SW 1271 (cell line): Measurements from ENCODE around the gene SYNDIG1.

Source experiments
- DNase-seq, 2 experiments: peaks; one replicate each; lab custom pipeline; 2025; lab: John Stamatoyannopoulos, UW

SYNDIG1 gene

DNA sequence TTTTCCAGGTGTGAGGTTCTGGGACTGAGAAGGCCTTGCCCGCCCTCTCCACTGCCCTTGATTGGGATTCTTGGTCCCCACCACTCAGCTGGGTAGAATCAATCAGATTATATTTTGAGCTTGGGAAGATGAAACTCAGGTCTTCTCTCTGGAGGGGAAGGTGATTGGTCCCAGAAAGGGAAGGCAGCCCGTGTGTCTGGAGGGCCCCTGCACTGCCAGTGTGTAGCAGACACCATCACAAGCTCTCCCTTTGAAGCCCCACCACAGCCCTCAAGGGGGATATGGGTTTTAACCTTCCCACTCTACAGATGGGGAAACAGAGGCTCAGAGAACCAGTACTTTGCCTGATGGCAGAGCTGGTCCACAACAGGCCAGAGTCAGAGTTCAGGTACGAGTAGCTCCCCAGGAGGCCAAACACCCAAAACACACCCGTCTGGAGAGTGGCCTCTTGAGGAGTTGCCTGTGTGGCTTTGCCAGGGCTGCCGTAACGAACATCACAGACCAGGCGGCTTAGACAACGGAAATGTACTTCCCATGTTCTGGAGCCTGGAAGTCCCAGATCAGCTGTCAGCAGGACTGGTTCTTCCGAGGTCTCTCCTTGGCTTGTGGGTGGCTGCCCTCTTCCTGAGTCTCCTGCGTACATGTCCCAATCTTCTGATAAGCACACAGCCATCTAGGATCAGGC is 205.6 kb downstream of the SYNDIG1 start:
- no peak for DNase-seq

- DNase-seq, result no peak
These were observed 206.4 kb downstream of the SYNDIG1 start for GRCh38 chr20:24675651-24676352.

DNA sequence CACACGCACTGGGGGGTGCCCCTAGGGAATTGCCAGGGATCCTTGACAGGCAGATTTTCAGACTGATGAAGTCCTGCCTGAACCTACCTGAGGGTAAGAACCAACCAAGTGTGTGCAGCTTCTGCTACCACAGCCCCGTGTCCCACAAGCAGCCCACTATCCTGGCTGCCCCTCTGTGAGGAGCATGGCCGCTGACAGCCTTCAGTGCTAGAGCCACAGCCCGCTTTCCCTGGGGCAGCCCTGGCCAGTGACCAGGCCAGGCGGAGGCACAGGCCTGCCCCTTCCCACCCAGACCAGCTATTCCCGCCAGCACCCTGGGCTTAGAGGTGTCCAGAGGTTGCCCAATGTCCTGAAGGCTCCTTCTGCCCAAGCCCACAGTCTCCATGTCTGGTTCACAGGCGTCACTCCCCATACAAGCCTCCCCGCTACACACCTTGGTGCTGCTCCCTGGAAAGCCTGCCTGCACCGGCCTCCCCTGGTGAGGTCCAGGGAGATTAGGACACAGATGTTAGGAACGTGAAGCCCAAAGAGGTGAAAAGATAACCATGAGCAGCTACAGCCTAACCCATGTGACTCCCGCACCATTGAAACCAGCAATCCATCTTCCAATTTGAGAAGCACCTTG is 207.0 kb downstream of the SYNDIG1 start:
- DNase-seq, result no peak

DNA sequence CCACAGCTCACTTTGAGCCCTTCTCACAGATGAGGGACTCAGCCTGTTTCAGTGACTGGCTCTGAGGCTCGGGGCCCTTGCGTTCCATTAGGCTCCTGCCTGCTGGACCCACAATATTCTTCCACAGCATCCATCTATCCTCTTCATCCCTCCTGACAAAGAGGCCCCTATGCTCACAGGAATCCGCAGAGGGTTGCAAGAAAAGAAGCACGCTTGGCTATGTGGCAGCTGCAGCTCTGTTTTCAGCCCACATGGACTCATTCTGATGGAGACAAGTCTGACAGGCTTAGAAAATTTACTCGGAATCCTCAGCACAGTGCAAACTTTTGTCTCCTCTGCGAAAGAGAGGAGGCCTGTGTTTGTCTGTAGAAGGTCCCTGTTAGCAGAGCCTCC is 207.5 kb downstream of the SYNDIG1 start:
- DNase-seq, result no peak

GRCh38 chr20:24677626-24678315 is 208.3 kb downstream of the SYNDIG1 start:
- no peak for DNase-seq

DNA sequence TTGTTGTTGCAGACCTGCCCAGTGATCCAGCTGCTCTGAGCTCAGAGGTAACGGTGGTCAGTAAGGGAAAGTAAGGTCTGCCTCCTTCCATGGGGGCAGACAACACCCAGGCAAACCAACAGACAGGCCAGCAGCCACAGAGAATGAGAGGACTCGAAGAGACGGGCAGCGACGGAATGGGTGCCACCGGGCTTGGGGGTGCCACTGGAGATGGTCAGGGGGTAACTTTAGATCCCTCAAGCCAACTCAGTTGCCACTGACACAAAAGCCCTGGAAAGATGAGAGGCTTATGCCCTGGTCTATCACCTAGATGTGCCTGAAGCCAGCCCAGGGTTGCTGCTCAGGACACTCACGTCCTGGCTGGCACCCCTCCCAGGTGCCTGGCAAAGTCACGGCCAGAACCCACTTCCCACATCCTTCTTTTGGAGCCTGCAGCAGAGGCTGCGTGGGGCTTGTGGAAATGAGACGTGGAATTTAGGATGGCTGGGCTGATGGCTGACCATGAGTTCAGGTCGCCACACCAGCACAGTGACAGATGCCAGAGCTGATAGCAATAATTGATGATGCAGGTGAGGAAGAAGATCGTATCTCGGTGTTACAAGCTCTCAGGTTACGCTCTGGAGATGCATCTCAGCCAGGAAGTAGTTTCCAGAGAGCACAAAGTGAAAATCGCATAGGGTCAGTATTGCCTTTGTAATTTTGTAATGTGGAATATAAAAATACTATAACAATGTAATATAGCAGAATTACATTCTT is 209.1 kb downstream of the SYNDIG1 start:
- DNase-seq, result no peak

- DNase-seq, result no peak
These were observed 210.1 kb downstream of the SYNDIG1 start for GRCh38 chr20:24679448-24680047.

DNA sequence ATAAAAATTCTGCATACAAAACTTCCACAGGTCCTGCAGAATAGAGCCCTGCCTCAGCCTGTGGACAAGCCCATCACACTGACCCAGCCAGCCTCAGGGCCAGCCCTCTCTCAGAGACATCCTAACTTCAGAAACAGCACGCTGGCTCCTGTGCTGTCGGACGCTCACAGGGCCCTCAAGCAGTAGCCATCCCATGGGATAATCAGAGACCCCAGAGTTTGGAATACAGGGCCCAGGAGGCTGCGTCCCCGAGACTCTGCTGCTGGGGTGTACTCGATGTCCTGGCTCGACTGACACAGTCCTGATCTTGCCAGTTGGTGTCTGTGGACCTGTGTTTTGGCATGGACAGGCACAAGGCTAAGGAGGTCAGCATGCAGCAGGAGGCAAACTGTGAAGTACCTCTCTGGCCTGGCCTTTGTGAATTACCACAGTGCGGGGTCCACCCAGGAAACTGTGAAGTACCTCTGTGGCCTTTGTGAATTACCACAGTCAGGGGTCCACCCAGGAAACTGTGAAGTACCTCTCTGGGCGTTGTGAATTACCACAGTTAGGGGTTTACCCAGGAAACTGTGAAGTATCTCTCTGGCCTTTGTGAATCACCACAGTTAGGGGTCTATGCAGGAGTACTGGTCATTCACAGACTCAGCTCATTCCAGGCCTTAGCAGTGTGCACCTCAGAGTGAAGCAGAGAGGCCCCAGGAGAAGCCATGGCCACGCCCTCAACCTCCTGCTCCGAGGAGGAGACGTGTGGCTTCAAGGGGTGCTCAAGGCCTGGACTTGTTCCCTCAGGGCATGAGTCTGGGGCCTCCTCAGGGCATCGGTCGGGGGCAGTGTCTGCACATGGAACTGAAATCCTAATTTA is 212.4 kb downstream of the SYNDIG1 start:
- DNase-seq, result no peak

GRCh38 chr20:24682496-24682985 is 213.1 kb downstream of the SYNDIG1 start:
- DNase-seq, result no peak

DNA sequence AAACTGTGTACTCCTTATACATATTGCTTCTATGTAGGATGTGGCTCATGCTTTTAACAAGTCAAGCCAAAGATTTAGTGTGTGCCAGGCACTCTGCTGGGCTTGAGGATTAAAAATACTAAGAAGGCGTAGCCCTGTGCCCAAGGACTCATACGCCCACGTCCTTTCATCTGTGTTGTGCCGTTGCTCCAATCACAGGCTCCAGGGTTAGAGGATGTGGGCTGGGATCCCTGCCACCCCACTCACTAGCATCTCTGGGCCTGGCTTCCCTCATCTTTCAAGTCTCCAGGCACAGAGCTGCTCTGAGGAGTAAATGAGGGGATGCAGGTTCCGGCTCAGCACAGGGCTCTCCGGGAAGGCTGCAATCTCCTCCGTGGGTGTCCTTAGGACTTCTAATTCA is 214.2 kb downstream of the SYNDIG1 start:
- DNase-seq, result no peak

- DNase-seq, result no peak
These were observed 215.0 kb downstream of the SYNDIG1 start for GRCh38 chr20:24684421-24684871.

DNA sequence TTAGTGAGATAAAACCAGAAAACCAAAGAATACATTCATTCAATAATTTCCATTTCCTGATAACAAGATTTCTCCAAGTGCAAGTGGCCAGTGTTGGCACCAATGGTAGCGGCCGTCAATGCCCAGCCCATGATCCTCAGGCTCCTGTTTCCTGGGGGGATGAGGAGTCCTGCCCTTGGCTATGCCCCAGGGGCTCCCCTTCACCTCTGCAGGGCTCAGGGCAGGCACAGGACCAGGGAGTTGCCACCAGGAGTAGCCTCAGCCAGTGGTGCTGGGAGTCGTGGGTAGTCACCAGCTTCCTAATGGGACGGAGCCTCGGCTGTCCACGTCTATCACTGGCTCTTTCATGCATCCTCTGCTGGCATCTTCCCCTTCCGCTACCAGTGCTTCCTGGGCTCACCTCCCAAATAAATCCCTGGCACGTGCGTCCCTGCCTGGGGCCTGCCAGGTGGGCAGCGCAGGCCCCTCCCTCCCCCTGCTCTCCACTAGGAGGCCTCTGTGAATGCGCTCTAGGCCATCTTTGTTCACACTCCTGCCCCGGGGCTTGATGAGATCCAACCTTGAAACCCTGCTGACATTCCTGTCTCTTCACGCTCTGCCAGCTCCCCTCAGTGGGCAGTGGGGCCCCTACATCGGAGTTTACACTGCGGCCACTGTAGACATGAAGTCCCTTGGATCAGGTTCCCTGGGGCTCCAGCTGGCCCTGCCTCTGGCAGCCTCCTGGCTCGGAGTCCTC is 215.7 kb downstream of the SYNDIG1 start:
- no peak for DNase-seq

DNA sequence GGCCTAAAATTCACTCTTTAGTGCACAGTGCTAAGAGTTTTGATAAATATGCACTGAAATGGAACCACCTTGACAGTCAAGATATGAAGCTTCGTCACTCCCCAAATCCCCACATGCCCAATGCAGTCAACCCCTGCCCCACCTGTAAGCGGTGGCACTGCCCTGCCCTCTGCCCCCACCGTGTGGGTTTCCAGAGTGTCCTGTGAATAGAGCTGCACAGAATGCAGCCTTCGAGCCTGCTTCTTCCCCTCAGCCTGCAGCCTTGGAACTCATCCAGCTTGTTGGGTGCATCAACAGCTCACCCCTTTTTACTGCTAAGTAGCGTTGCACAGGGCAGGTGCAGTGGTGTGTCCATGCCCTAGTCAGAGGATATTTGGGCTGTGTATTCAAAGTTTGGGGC is 216.3 kb downstream of the SYNDIG1 start:
- DNase-seq, result no peak

GRCh38 chr20:24686156-24686555 is 216.7 kb downstream of the SYNDIG1 start:
- no peak for DNase-seq

- no peak for DNase-seq
These were observed 221.0 kb downstream of the SYNDIG1 start for GRCh38 chr20:24690408-24690807.

DNA sequence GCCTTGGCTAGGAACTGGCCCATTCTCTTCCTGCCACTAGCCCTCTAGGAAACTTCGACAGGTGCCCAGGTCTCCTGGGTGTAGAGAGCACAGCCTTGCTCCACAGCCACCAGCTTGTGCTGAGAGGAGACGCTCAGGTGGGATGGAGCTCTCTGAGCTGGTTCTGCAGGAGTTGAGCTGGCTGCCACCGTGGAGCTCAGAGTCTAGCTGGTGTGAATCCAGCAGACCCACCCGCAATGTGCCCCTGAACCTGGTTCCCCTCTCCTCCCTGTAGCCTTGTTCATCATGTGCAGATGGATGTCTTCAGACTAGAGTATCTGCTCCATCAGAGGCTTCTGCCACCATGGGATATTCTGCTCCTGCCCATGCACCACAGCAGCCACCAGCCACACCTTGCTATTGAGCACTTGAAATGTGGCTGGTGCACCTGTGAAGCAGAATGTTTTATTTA is 222.5 kb downstream of the SYNDIG1 start:
- no peak for DNase-seq

DNA sequence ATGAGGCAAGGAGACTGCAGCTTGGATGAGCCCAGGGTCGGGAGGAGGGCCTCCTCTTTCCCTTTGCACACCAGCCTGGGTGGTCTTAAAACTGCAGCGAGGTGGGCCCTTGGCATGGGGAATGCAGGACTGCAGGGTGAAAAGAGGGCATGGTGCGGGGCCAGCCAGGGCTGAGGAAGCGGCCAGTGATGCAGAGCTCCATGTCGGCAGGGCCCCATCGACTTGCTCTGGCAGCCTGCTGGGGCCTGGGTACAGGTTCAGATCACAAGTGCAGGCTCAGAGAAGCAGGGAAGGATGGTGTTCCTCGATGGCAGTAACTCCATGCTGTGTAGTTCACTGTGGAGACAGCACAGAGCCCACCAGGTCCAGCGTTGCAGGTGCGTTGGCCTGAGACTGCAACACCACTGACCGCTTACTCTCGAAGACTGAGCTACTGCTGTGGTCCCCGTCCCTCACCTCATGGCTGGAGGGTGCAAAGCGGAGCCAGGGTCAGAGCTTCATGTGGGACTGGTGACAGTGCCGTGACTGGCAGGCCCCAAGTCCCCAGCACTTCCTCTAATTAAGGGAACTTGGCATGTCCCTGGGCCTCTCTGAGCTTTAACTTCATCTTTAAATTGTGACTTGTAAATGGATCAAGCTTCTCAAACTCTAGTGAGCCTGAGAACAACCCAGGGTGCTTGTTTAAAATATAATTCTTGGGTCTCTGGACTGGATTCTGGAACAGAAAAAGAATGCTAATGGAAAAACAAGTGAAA is 223.2 kb downstream of the SYNDIG1 start:
- DNase-seq, result no peak

GRCh38 chr20:24693466-24694156 is 224.2 kb downstream of the SYNDIG1 start:
- DNase-seq, result no peak
